Fibroblast of lung (primary cell): Measurements from ENCODE around the gene SUPT20HL2.

Source experiments
- CTCF ChIP-seq, 2 donors: IDR thresholded peaks in 1 of 2; conservative IDR thresholded peaks in 1 of 2; 1 replicate in 1 of 2; 2 replicates in 1 of 2; pipeline ENCODE4 v1.5.1; 2011 to 2012; ENCODE audit warnings: low read length in 2 of 2, control low read depth in 1 of 2, inconsistent platforms in 1 of 2, low read depth in 1 of 2, mild to moderate bottlenecking in 1 of 2
- EZH2 ChIP-seq: IDR thresholded peaks from 2 replicates; pipeline ENCODE4 v1.5.1; 2012; ENCODE audit warnings: low read length, control low read depth, mild to moderate bottlenecking; ENCODE audit errors: missing control alignments

DNA sequence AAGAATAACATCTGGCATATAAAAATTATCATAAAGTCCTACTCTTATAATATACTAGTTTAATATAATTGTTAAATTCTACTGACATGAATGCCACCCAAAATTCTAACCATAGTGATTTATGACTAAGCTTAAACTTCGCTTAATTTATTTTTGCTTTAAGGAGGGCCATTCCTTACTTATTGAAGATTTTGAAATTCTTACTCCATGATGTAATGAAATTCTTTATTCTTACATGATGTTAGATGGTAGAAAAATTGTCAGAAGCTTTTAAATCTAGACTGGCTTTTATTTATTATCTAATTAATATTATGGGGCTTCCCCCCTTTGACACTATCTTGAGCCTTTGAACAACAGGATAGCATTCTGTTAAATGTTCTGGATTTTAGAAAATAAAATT lies 19.5 kb upstream of the SUPT20HL2 start:
- no peak for TF ChIP-seq CTCF (conservative IDR thresholded peaks at IDR 0.05 in 1 of 2, IDR thresholded peaks at IDR 0.05 in 1 of 2; ENCODE audit: low read depth in 1 of 2, low read length in 2 of 2)
- no peak for TF ChIP-seq EZH2
